Endothelial cell of umbilical vein (primary cell): Measurements from ENCODE around the gene KCNJ6. TPM values are rescaled to one million over a fixed set of nuclear protein-coding genes. Genes with fewer than 3 reads are reported as not detected.

Source experiments
- BruUV-seq: library from RNA; stranded (reverse); fragments of 400-500 nt; replicated peaks from 2 replicates; lab custom pipeline; 2021; lab: Mats Ljungman, UMichigan
- CTCF ChIA-PET: fragments of 300-600, 350-600 bp; sonication (Branson Sonifier 250); formaldehyde crosslinking; loops from one replicate; lab custom pipeline; 2021; ENCODE audit warnings: antibody characterized with exemption, inconsistent platforms; lab: Charles Lee
- POLR2A ChIA-PET: fragments of 300-600, 350-600 bp; sonication (Branson Sonifier 250); formaldehyde crosslinking; loops from one replicate; lab custom pipeline; 2021; ENCODE audit warnings: antibody characterized with exemption, inconsistent platforms; lab: Charles Lee
- DNase-seq: peaks from one replicate; pipeline ENCODE4 v3.0.0-alpha.2; 2011; ENCODE audit warnings: low read depth, low spot score
- FAIRE-seq: peaks from 2 replicates; lab custom pipeline; 2011; peaks lifted over from hg19 to GRCh38; lab: Jason Lieb, UNC
- H2AFZ ChIP-seq: 2 replicates; pipeline ENCODE4 v1.6.0; 2012; ENCODE audit warnings: low read depth, low read length, control low read depth, inconsistent platforms
- H3K27ac ChIP-seq: 2 replicates; pipeline ENCODE4 v1.5.1; 2011; ENCODE audit warnings: low read depth, mild to moderate bottlenecking, control low read depth, low read length, moderate library complexity; ENCODE audit not compliant: insufficient read depth
- H3K27me3 ChIP-seq, 2 experiments: 2 replicates each; pipeline versions ENCODE4 v1.6.0 to v1.6.1; 2011; ENCODE audit warnings: low read length in 2 of 2, mixed read lengths in 1 of 2; ENCODE audit not compliant: control insufficient read depth in 2 of 2, insufficient read depth in 2 of 2
- H3K36me3 ChIP-seq, 2 experiments: 2 replicates in 1 of 2; 3 replicates in 1 of 2; pipeline ENCODE4 v1.5.1; 2011; ENCODE audit warnings: low read length in 2 of 2, mild to moderate bottlenecking in 1 of 2, moderate library complexity in 1 of 2; ENCODE audit not compliant: control insufficient read depth in 2 of 2, insufficient read depth in 2 of 2; ENCODE audit errors: extremely low read depth in 1 of 2
- H3K4me1 ChIP-seq: 3 replicates; pipeline ENCODE4 v1.5.1; 2011; ENCODE audit warnings: mild to moderate bottlenecking, low read length; ENCODE audit not compliant: control insufficient read depth, insufficient read depth; ENCODE audit errors: extremely low read depth
- H3K4me2 ChIP-seq: 2 replicates; pipeline ENCODE4 v1.6.1; 2011; ENCODE audit warnings: low read length, control low read depth, mixed read lengths; ENCODE audit not compliant: insufficient read depth
- H3K4me3 ChIP-seq, 3 experiments: fragments of 200-600 bp in 1 of 3; sonication (generic), shearing (Covaris generic) in 1 of 3; replicated peaks in 1 of 3; 2 replicates each; pipeline ENCODE4 v1.5.1; 2011 to 2016; ENCODE audit warnings: control low read depth in 3 of 3, low read length in 3 of 3, mild to moderate bottlenecking in 2 of 3, inconsistent platforms in 1 of 3, low read depth in 1 of 3, moderate library complexity in 1 of 3; ENCODE audit not compliant: insufficient read depth in 1 of 3
- H3K79me2 ChIP-seq: 2 replicates; pipeline ENCODE4 v1.6.0; 2012; ENCODE audit warnings: low read length, inconsistent platforms; ENCODE audit not compliant: control insufficient read depth, insufficient read depth
- H3K9ac ChIP-seq: replicated peaks from 2 replicates; pipeline ENCODE3; 2011; ENCODE audit warnings: low read length, control low read depth; ENCODE audit not compliant: insufficient read depth; ENCODE audit errors: extremely low read depth
- H3K9me1 ChIP-seq: replicated peaks from 3 replicates; pipeline ENCODE4 v1.6.0; 2011; ENCODE audit warnings: mild to moderate bottlenecking, low read length; ENCODE audit not compliant: control insufficient read depth, insufficient read depth; ENCODE audit errors: extremely low read depth
- H3K9me3 ChIP-seq: replicated peaks from 2 replicates; pipeline ENCODE4 v1.5.1; 2012; ENCODE audit warnings: low read length, inconsistent platforms; ENCODE audit not compliant: control insufficient read depth, insufficient read depth
- H4K20me1 ChIP-seq: replicated peaks from 2 replicates; pipeline ENCODE3; 2011; ENCODE audit warnings: mild to moderate bottlenecking, low read length; ENCODE audit not compliant: control insufficient read depth, insufficient read depth; ENCODE audit errors: extremely low read depth
- CTCF ChIP-seq, 2 donors: IDR thresholded peaks; 1 replicate in 1 of 2; 2 replicates in 1 of 2; pipeline ENCODE4 v1.5.1; 2011; ENCODE audit warnings: low read length in 2 of 2, mild to moderate bottlenecking in 2 of 2, moderate library complexity in 2 of 2, control low read depth in 1 of 2, inconsistent platforms in 1 of 2, low read depth in 1 of 2; ENCODE audit not compliant: insufficient read depth in 1 of 2; ENCODE audit errors: extremely low read depth in 1 of 2
- EZH2 ChIP-seq: IDR thresholded peaks from 2 replicates; pipeline ENCODE4 v1.6.1; 2012; ENCODE audit warnings: borderline replicate concordance, low read depth, mild to moderate bottlenecking, moderate library complexity, low read length, inconsistent platforms; ENCODE audit not compliant: severe bottlenecking
- FOS ChIP-seq: IDR thresholded peaks from 2 replicates; pipeline ENCODE4 v1.6.1; 2011; ENCODE audit warnings: mild to moderate bottlenecking, low read length, moderate library complexity, borderline replicate concordance; ENCODE audit not compliant: insufficient read depth
- GATA2 ChIP-seq: IDR thresholded peaks from 2 replicates; pipeline ENCODE4 v1.7.0; 2011; ENCODE audit warnings: low read depth, mild to moderate bottlenecking, moderate library complexity, mixed read lengths, low read length; ENCODE audit not compliant: insufficient read length, insufficient read depth
- JUN ChIP-seq: IDR thresholded peaks from 2 replicates; pipeline ENCODE4 v1.6.1; 2011; ENCODE audit warnings: borderline replicate concordance, low read depth; ENCODE audit not compliant: insufficient read length, insufficient read depth
- MAX ChIP-seq: IDR thresholded peaks from 2 replicates; pipeline ENCODE4 v1.6.1; 2011; ENCODE audit not compliant: insufficient read depth, insufficient read length
- MYC ChIP-seq: IDR thresholded peaks from one replicate; pipeline ENCODE4 v1.6.1; 2011; ENCODE audit warnings: mild to moderate bottlenecking, low read depth, low read length
- POLR2A ChIP-seq: IDR thresholded peaks from 2 replicates; pipeline ENCODE4 v1.6.1; 2012; ENCODE audit warnings: low read depth, mild to moderate bottlenecking, control low read depth, low read length
- POLR2AphosphoS5 ChIP-seq: IDR thresholded peaks from 2 replicates; pipeline ENCODE4 v1.6.1; 2012; ENCODE audit warnings: low read depth, mild to moderate bottlenecking, control low read depth, low read length, moderate library complexity; ENCODE audit not compliant: insufficient read depth
- dilution Hi-C: fragments of 300-500 bp; cut with MboI; formaldehyde crosslinking; loops from one replicate; pipeline ENCODE4 v1.15.0; 2019; ENCODE audit warnings: low sequenced_read_pairs; ENCODE audit not compliant: extremely low pct_ligation_motif_present
- intact Hi-C: fragments of 100-400 bp; cut with micrococcal nuclease; formaldehyde crosslinking; loops from one replicate; pipeline ENCODE4 v1.10.0; 2022
- polyA plus RNA-seq, 4 experiments: library from polyadenylated mRNA; depleted of rRNA in 3 of 4; stranded (reverse) in 3 of 4; unstranded in 1 of 4; fragments of >200 nt; gene quantifications; 2 replicates each; pipeline versions ENCODE4 v1.2.1 to v1.2.3, GENCODE V29; 2011 to 2012; ENCODE audit warnings: missing spikeins in 1 of 4
- total RNA-seq: library from RNA; stranded (reverse); gene quantifications from 2 replicates; pipeline ENCODE4 v1.2.3, GENCODE V29; 2021

Gene KCNJ6
- total and polyA plus RNA-seq, 2 donors (not counting 3 experiments of a cell fraction or from before 2014, with no cell fraction given), result not detected

- no peak overlapping the region for H3K4me3 ChIP-seq
- no peaks in the 10 kb centered on the region for H3K4me1 ChIP-seq
- no peak overlapping the region for H3K27ac ChIP-seq
- H2AFZ ChIP-seq, result no peak overlapping the region
- TF ChIP-seq CTCF (IDR thresholded peaks at IDR 0.05; ENCODE audit: extremely low read depth in 1 of 2, insufficient read depth in 1 of 2, low read depth in 1 of 2, low read length in 2 of 2), result no peak
- TF ChIP-seq POLR2AphosphoS5, result no peak
- TF ChIP-seq JUN, result no peak
- no peak for TF ChIP-seq GATA2
- no peak for TF ChIP-seq POLR2A
- TF ChIP-seq FOS, result no peak
- no peak for TF ChIP-seq MYC
- TF ChIP-seq MAX, result no peak
- no peak for TF ChIP-seq EZH2
- H4K20me1 ChIP-seq, result no peaks in the 10 kb centered on the region
- intact Hi-C loops (no loop called here), dilution Hi-C loops (no loop called here)
- H3K27me3 ChIP-seq, result no peaks in the 10 kb centered on the region
- H3K9ac ChIP-seq, result no peak overlapping the region
- H3K9me1 ChIP-seq, result no peaks in the 10 kb centered on the region
- no peaks in the 10 kb centered on the region for H3K9me3 ChIP-seq
- ChIA-PET POLR2A (no interaction called here), CTCF (no interaction called here)
- H3K4me2 ChIP-seq, result no peak overlapping the region
- no peaks in the 10 kb centered on the region for H3K79me2 ChIP-seq
- no peak for DNase-seq
- no TSS peak for BruUV-seq
- no peak for FAIRE-seq
- no peaks in the 10 kb centered on the region for H3K36me3 ChIP-seq
These were observed 167.9 kb downstream of the KCNJ6 start for GRCh38 chr21:37748351-37748750.
